T-helper 1 cell (primary cell): ENCODE results near the gene DHFR2.
"Not testable (repeated sequence)": the region's sequence is repeated elsewhere in the genome, so short reads cannot be mapped to it uniquely, and the experiment has no call there.

Experiments used
- DNase-seq, 5 donors: peaks; one replicate each; pipeline ENCODE4 v3.0.0-alpha.2; 2012 to 2020
- total RNA-seq, 4 donors: gene quantifications; one replicate each; lab custom pipeline; 2026; lab: John Stamatoyannopoulos, UW

DHFR2 gene
- 4.4 to 10.9 (median 6.6) reads per million in 4 donors for total RNA-seq

DNA sequence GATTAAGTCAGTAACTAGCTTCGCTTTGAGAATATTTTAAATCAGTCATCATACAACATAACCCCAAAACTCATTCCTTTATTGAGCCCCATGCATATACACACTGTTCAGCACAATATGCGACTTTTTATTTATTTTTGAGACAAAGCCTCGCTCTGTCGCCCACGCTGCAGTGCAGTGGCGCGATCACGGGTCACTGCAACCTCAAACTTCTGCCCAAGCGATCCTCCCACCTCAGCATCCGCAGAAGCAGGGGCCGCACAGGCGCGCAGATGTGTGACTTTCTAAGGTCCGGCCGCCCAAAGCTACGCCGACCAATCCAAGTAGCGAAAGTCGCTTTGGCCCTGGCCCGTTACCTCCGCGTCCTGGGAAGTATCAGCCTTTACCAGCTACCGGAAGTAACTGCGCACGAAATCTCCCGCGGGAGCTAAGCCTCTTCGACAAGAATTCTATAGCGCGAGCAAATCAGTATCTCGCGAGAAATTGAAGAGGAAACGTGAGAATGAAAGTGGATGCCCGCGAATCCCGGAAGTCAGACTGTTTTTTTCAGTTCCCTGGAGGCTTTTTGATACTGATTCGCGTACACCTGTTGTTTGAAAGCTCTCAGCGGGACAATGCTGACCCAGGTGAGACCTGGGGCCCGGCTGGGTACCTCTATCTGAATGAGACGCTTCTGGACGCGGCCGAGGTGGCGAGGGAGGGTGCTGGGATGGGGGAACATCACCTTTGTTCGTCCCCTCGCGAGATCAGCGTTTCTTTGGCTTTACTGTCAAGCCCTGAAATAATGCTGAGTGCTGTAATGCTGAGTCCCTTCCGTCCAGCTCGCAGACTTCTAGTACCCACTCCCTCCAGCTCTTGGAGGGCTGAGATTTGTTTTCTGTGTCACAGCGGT lies at the start of gene DHFR2, which contains the start of gene NSUN3:
DHFR2 (minus strand) TSS at position 404 of the 892 bp plus-strand sequence. CDS start 1,405 bp downstream, outside the sequence.
NSUN3 (plus strand) TSS at position 549 of the 892 bp plus-strand sequence; CDS start at position 615, 66 bp downstream.
- peak; percentile 66 to 93 (median 77) for DNase-seq

- no peak for DNase-seq
Observed at GRCh38 chr3:94110854-94111253, 48.1 kb upstream of the DHFR2 start.

GRCh38 chr3:94110232-94110631 lies 47.5 kb upstream of the DHFR2 start:
- not testable (repeated sequence) for DNase-seq

- DNase-seq: no peak
Observed at GRCh38 chr3:94106268-94106667, 43.6 kb upstream of the DHFR2 start.

- DNase-seq: no peak
Observed at GRCh38 chr3:94101860-94102259, 39.1 kb upstream of the DHFR2 start.

DNA sequence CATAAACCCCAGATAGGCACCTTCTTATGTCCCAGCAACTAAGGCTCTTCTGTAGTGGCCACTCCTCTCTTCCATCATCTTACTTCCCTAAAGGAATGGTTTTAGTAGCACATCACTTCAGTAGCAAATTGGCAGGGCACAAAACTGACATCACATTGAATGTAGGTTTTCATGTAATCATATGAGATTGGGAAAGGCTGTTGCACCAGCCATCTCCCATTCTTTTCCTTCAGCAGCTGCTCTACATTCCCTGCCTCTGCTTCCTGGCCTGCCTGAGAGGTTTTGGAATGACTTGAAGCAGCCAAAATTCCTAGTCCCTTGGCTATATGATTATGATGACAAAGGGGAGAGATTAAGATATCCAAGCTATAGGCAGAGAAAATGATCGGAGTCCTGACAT lies 36.6 kb upstream of the DHFR2 start:
- no peak for DNase-seq

GRCh38 chr3:94098452-94098851 lies 35.7 kb upstream of the DHFR2 start:
- DNase-seq: no peak

GRCh38 chr3:94095111-94095510 lies 32.4 kb upstream of the DHFR2 start:
- no peak for DNase-seq

- no peak for DNase-seq
Observed at GRCh38 chr3:94093151-94093550, 30.4 kb upstream of the DHFR2 start.

DNA sequence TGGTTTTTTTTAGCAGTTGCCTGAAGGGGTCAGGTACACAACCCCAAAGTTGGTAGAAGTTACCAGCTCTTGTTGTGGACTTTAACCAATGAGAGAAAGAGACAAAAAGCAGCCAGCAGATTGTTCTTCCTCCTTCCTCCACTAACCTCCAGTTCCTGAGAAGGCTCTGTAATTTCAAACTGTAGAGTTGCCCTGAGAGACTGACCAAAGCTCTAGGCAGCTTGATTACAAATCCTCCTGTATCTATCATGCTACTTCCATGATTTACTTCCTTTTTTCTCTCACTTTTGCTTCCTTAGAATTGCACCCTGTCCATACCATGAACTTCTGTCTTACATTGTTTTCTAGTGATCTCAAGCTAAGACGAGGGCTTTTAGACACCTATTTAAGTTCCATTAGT lies 29.4 kb upstream of the DHFR2 start:
- DNase-seq: no peak

DNA sequence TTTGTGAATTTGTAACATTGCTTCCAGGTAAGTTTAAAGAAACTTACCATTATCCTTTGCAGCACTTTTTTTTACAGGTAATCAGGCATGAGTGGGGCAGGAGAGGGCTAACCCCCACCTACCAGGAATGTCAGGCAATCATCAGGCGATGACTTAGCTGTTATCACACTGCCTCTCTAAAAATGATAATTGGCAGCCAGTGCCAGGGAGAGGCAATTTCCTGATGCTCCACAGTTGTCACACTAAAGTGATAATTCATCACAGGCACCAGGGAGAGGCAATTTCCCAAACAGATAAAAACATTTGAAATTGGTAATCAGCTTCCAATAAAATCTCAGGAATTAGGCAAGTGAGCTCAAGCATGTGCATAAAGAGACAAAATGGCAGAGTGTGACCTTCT lies 26.4 kb upstream of the DHFR2 start:
- DNase-seq: no peak

GRCh38 chr3:94083261-94083660 lies 20.5 kb upstream of the DHFR2 start:
- no peak for DNase-seq

- no peak for DNase-seq
Observed at GRCh38 chr3:94082391-94082937, 19.7 kb upstream of the DHFR2 start.

- no peak for DNase-seq
Observed at GRCh38 chr3:94081884-94082283, 19.2 kb upstream of the DHFR2 start.

DNA sequence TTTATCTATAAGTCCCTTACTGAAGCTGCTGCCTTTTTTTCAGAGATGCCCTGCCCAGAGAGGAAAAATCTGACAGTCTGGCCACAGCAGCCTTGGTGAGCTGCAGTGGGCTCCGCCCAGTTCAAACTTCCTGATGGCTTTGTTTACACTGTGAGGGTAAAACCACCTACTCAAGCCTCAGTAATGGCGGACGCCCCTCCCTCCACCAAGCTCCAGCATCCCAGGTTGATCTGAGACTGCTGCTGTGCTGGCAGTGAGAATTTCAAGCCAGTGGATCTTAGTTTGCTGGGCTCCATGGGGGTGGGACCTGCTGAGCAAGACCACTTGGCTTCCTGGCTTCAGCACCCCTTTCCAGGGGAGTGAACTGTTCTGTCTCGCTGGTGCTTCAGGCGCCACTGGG lies 17.8 kb upstream of the DHFR2 start:
- not testable (repeated sequence) for DNase-seq

DNA sequence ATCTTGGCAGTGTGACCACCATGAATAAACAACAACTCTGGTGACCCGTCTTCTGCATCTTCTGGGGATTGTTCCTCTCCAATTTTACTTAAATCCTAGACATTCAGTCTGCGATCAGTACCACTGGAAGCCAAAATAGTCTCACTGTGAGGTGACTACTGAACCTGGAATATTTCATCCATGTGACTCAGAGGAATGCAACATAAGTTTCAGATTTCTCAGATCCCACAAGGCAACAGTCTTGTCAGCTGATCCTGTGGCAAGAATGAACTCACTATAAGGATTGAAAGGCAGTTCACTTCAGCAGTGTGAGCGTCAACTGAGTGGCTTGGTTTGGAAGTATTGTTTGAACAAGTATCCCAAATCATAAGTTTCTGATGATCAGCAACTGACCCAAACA lies 13.3 kb upstream of the DHFR2 start:
- DNase-seq: no peak

- peak in 1 of 5 donors; percentile 45 for DNase-seq
Observed at GRCh38 chr3:94071713-94072284, 9.1 kb upstream of the DHFR2 start.

- peak in 1 of 5 donors; percentile 10 for DNase-seq
Observed at GRCh38 chr3:94070341-94070911, 7.7 kb upstream of the DHFR2 start.

DNA sequence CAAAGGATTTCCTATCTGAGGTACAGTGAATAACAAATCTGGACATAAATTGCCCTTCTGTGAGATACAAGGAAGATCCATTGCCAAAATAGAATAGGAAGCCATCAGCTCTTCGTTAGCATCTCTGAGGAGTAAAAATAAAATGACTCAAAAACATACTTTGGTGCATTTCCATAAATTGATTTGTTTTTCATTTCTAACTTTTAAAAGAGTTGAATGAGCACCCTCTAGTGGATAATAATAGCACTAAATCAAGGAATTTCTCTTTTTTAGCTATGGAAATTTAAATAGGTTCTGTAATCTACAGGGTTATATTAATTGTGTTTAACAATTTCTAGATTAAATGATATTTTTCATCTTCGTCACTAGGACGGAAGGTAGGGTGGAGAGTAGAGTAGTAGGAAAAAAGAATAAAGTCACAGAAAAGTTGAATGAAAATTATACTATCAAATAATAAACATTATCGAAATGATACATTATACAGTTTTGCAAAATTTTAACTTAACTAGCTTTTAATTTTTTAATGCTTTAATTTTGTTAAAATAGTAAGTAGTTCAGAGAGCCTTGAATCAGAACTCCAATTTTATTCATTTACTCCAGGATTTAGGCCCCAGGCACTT lies 6.6 kb upstream of the DHFR2 start:
- DNase-seq: peak in 1 of 5 donors; percentile 4

DNA sequence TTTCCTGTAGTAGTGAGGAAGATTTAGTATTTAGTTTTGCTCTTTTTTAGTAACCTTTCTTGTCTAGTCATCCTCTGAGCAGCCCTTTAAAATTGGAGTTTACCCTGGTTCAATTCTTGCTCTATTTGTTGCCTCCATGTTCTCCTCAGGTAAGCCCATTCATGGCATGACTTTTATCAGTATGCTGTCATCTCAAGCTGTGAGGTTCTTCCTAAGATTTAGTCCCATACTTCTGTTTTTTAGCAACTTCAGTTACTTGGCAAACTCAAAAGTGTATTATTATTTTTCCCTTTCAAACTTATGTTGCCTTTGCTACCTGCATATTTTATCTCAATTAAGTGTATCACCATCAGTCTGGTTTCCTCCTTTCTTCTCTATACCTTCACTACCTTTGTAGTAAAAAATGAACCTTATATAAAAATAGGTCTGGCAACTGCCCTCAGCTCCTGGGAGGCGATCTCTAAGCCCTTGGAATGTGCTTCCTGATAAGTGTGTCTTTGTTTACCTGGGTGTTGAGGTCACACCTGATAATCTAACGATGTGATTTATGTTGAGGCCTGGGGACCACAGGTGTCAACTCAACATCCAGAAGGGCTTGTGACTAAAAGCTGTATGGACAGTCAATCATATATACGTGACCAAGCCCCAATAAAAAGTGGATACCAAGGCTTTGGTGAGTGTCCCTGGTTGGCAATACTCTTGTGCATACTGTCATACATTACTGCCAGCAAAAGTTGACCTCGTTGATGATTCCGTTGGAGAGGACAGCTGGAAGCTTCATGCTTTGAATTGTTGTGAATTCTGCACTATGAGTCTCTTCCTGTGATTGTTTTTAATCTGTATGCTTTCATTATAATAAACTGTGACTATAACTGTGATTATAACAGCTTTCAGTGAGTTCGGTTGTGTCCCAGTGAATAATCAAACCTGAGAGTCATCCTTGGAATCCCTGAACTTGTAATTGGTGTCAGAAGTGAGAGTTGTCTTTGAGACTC lies 4.1 kb upstream of the DHFR2 start:
- no peak for DNase-seq

DNA sequence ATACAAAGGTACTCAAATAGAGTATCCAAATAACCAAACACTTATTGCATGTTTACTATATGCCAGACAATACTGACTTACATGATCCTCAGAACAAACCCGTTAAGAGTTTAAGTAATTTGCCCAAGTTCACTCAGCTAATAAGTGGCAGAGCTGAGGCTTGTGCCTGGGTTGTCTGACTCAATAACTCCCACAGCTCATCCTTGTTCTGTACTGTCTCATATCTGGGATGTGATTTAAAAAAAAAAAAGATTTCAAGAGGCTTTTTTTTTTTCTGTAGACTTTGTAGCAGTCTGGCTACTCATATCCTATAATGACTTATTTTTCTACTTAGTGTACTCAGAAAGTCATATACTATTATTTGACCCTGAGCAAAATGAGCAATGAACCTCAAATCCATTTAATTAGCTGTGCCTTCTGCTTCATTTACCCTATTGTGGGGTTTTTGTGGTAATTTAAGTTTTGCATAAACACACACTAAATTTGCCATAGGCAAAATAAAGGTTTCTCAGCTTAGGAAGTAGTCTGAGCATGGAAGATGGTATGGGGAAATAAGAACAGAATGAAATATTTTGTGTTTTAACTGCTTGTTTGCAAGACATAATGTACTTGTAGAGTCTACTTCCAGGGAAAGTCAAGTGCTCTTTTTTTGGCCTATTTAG lies 3.2 kb upstream of the DHFR2 start:
- no peak for DNase-seq
